Transverse colon (tissue), 4 donors: Measurements from ENCODE around the gene KLHDC9.

Experiments used
- POLR2AphosphoS5 ChIP-seq, 3 donors: sonication (generic); formaldehyde crosslinking; IDR thresholded peaks; one replicate each; pipeline ENCODE4 v1.6.1; 2016; ENCODE audit warnings: antibody characterized with exemption in 3 of 3
- TF ChIP-seq, protein P1 (sequence below), 5 experiments: fragments of 200-600 bp in 3 of 5; fragments of 450-650 bp in 2 of 5; sonication (generic) in 3 of 5; IDR thresholded peaks; 1 replicate in 2 of 5; 2 replicates in 3 of 5; pipeline ENCODE4 v1.5.1; 2016 to 2017; ENCODE audit warnings: antibody characterized with exemption in 5 of 5, inconsistent platforms in 3 of 5, mild to moderate bottlenecking in 2 of 5, moderate library complexity in 1 of 5

DNA sequence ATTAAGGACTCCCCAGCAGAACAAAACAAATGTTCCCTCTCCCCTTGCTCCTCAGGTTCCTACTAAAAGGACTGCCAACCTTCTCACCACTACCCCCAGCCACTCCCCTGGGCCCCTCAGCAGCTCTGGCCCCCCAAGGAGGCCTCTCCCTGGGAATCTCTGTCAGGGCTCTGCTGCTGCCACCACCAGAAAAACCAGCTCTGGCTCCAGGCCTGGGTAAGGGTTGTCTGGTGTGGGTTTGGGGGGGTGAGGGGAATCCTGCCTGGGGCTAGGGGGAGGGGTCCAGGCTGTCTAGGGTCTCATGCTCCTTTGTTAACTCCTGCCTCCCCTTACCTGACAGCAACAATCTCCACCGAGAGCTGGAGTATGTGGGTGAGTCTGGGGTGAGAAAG, 13.6 kb upstream of the KLHDC9 start:
- no peak for TF ChIP-seq POLR2AphosphoS5 (IDR thresholded peaks at IDR 0.05)
- TF ChIP-seq, protein P1, sequence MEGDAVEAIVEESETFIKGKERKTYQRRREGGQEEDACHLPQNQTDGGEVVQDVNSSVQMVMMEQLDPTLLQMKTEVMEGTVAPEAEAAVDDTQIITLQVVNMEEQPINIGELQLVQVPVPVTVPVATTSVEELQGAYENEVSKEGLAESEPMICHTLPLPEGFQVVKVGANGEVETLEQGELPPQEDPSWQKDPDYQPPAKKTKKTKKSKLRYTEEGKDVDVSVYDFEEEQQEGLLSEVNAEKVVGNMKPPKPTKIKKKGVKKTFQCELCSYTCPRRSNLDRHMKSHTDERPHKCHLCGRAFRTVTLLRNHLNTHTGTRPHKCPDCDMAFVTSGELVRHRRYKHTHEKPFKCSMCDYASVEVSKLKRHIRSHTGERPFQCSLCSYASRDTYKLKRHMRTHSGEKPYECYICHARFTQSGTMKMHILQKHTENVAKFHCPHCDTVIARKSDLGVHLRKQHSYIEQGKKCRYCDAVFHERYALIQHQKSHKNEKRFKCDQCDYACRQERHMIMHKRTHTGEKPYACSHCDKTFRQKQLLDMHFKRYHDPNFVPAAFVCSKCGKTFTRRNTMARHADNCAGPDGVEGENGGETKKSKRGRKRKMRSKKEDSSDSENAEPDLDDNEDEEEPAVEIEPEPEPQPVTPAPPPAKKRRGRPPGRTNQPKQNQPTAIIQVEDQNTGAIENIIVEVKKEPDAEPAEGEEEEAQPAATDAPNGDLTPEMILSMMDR (IDR thresholded peaks at IDR 0.05) = no peak
